OCI-LY3 (cell line): ENCODE data around the gene CD9.

Source experiments
- EZH2phosphoT487 ChIP-seq: fragments of 200-600 bp; shearing (Covaris generic); IDR thresholded peaks from 2 replicates; pipeline ENCODE4 v1.6.1; 2018; ENCODE audit warnings: antibody characterized with exemption, mixed run types, low read depth
- TF ChIP-seq, protein P1 (sequence below): fragments of 200-600, 300-600 bp; sonication (generic); IDR thresholded peaks from 2 replicates; pipeline ENCODE4 v1.5.1; 2014; ENCODE audit warnings: antibody characterized with exemption, low read length, low read depth

DNA sequence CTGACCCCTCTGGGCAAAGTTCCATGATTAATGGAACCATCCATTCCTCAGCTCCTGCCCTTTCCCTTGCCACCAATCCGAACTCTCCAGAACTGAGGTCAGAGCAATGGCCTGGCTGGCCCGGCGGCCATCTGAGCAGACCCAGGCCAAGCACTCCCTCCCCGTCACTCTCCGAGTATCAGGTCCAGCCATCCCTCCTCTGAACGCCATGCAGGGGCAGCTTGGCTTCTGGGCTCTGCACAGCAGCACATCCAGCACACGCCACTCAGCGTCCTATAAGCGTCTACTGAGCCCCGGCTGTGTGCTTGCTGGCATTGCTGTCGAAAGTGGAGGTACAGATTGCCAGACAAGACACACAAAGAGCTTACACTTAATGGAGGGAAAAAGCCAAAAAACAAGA, 41.5 kb upstream of the CD9 start:
- TF ChIP-seq, protein P1, sequence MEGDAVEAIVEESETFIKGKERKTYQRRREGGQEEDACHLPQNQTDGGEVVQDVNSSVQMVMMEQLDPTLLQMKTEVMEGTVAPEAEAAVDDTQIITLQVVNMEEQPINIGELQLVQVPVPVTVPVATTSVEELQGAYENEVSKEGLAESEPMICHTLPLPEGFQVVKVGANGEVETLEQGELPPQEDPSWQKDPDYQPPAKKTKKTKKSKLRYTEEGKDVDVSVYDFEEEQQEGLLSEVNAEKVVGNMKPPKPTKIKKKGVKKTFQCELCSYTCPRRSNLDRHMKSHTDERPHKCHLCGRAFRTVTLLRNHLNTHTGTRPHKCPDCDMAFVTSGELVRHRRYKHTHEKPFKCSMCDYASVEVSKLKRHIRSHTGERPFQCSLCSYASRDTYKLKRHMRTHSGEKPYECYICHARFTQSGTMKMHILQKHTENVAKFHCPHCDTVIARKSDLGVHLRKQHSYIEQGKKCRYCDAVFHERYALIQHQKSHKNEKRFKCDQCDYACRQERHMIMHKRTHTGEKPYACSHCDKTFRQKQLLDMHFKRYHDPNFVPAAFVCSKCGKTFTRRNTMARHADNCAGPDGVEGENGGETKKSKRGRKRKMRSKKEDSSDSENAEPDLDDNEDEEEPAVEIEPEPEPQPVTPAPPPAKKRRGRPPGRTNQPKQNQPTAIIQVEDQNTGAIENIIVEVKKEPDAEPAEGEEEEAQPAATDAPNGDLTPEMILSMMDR = no peak
- TF ChIP-seq EZH2phosphoT487 = no peak
